NOMO-1 treated with DMSO at 0.1 percent for 48 hours (cell line): Measurements from ENCODE around the gene PNLDC1.
"Not testable (repeated sequence)": the region's sequence is repeated elsewhere in the genome, so short reads cannot be mapped to it uniquely, and the experiment has no call there.

Source experiments
- DNase-seq: peaks from one replicate; lab custom pipeline; 2025; ENCODE audit not compliant: unreplicated experiment; lab: John Stamatoyannopoulos, UW

PNLDC1 gene

DNA sequence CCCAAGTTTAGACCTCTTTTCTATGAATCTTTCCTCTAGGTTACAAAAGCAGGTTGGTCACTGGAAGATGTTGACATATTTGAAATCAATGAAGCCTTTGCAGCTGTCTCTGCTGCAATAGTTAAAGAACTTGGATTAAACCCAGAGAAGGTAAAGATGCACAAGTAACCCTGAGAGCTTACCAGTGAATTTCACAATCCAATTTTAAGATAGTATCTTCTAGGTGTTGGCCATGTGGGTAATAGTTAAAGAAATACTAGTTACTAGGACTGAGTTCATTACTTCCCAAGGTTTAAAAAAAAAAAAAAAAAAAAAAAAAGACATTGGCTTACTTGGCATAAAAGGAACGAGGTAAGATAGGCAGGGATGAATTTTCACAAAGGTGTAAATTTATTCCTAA is 21.9 kb upstream of the PNLDC1 start:
- no peak for DNase-seq

DNA sequence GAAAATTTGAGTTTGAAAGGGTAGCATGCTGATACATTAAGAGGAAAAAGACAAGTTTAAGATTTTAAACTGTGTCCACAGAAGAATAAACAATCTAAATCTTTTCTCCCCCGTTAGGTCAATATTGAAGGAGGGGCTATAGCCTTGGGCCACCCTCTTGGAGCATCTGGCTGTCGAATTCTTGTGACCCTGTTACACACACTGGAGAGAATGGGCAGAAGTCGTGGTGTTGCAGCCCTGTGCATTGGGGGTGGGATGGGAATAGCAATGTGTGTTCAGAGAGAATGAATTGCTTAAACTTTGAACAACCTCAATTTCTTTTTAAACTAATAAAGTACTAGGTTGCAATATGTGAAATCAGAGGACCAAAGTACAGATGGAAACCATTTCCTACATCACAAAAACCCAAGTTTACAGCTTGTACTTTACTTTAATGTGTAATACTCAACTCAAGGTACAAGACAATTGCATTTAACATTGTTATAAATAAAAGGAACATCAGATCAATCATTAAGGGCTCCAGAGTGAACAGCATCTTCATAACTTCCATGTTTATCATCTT is 21.5 kb upstream of the PNLDC1 start:
- DNase-seq, result no peak

DNA sequence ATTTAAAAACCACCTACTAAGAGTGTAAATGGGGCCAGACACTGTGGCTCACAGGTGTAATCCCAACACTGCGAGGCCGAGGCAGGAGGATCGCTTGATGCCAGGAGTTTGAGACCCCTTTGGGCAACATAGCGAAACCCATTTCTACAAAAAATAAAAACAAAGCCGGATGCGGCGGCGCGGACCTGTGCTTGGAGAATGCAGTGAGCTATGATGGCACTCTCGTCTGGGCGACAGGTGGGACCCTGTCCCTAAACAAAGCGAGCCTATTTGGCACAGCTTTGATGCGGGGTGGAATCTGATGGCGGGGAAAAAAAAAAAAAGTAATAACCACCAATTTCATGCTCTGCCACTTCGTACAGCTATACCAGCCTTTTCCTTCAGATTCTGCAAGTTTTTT is 11.8 kb upstream of the PNLDC1 start:
- no peak for DNase-seq

DNA sequence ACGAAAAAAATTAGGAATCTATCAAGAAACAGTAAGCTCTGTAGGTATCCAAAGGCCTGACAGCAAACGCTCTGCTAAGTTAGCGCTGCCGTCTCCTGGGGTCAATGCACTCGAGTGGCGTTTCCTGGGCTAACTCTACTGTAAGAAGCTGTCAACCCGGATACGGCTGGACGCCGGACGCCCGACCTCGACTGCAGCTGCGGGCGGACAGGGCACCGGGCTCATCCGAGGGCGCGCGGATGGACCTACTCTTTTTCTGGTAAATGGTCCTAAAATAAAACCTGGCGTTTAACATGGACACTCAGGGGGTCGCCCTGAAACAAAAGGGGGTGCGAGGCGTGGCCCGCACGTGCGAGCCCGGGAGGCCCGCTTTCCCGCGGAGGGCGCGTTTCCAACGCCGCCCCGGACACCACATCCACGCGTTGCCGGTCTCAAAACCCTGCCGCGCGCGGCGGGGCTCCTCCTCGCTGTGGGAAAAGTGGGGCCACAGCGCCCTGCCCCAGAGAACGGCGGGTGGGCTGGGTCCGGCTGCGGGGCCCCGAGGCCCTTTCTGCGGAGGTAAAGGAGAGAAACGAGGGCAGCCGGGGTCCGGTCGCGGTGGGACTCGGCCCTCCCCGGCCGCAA is 11.2 kb upstream of the PNLDC1 start:
- DNase-seq, result peak; percentile 30

DNA sequence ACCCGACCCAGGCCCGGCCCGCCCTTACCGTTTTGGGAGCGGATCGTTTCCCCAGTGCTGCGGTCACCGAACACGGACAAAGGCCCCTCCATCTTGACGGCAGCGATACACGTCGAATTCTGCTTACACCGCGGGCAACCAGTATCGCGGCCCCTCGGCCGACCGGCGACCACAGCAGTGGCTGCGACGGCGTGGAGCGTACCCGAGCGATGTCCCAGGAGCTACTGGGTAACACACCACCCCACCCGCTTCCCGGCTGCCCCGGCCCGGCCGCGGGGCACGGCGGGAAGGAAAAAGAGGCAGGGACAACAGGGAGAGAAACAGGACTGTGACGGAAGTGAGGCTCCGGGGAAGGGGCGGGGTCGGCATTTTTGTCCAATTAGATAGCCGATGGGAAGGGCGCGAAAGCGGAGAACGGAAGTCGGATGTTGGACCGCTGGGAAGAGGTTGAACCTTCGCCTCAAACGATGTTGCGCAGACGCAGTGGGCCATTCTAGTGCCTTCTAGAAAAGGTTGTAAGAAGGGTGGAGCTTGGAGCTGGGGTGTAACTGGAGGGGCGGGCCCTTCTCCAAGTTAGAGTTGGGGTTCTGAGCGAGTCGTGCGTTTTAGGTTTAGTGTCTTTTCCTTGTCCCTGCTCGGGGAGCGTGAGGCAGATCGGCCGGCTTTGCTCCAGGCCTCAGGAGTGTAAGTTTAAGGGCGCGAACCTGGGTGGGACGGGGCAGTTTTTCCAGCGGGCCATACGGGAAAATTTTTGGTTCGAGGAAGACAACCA is 10.5 kb upstream of the PNLDC1 start, which contains the start of gene TCP1:
TSS of gene TCP1 (minus strand) at position 226 of the 772 bp plus-strand sequence. CDS start at position 92, 134 bp downstream.
- peak; percentile 99 for DNase-seq

DNA sequence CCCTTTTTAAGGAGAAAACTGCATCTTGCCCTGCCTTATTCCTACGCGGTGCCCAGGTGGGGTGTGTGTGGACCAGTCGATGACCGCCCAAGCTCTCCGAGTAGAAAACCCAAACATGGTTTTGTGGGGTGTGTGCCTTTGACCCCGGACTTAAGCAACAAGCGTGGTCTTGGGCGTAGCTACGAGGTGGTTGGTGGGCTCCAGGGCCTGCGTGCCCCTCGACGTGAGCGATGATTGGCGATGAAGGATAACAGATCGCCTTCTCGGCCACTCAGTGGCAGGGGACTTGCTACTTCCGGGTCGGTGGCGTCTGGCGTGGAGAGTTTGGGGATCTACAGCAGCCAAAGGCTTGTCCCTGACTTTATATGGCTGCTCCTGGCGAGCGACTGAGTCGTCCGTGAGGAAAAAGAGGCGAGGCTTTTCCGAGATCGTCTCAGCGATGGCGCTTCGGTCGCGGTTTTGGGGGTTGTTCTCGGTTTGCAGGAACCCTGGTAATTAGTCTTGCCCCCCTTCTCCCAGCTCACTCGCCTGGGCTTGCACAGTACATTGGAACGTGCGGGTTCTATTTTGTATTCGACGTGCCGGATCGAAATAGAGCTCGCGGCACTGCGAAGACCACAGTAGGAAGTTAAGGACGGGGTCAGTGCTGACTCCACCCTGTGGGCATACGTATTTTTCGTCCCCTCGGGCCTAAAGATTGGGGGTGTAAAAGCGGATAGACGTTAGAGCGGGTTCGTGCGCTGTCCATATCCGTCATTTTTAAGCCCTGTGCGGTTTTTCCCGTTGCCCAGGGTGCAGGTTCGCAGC is 9.7 kb upstream of the PNLDC1 start, which contains the start of gene MRPL18:
TSS of gene MRPL18 (plus strand) at position 319 of the 807 bp plus-strand sequence. CDS start at position 440, 121 bp downstream.
- peak; percentile 98 for DNase-seq

DNA sequence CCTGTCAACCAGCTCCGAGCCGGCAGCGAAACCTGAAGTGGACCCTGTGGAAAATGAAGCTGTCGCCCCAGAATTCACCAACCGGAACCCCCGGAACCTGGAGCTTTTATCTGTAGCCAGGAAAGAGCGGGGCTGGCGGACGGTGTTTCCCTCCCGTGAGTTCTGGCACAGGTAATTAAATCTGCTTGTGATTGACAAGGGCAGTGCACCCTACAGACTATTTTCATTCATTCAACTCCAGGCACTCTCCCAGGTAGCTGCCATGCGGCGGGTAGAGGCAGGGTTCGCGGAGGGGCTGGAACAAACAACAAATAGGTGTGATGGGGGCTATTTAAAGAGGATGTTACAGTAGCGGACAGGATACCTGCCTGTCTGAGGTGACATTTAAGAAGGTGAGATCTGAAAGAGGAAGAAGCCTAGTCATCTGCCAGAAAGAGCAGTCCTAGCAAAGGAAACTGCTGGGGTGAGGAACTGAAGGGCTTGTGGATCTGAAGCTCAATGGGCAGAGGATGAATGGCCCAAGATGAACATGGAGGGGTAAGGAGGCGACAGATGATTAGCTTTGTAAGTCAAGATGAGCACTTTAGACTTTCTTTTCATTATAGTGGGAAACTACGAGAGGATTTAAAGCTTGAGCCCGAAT is 9.0 kb upstream of the PNLDC1 start:
- DNase-seq, result peak; percentile 53

DNA sequence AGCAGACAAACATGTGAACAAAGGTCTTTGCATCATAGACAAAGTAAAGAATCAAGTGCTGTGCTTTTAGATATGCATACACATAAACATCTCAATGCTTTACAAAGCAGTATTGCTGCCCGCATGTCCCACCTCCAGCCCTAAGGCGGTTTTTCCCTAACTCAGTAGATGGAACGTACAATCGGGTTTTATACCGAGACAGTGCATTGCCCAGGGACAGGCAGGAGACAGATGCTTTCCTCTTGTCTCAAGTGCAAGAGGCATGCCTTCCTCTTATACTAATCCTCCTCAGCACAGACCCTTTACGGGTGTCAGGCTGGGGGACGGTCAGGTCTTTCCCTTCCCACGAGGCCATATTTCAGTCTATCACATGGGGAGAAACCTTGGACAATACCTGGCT is 5.1 kb upstream of the PNLDC1 start:
- DNase-seq, result not testable (repeated sequence)

DNA sequence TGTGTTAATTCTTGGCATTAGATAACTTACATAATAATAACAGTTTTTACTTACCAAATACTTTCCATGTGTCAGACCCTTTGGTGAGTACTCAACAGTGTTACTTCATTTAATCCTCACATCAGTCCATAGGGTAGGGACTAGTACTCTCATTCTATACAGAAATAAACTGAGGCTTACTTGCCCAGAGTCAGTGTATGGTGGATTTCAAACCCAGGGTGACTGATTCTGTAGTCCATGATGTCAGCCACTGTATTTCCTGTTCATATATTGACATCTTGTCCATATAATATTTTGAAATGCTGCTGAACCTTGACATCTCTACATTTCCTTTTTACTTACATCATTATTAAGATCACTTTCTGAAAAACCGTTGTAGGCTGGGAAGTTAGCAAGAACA is 2.5 kb upstream of the PNLDC1 start:
- no peak for DNase-seq

DNA sequence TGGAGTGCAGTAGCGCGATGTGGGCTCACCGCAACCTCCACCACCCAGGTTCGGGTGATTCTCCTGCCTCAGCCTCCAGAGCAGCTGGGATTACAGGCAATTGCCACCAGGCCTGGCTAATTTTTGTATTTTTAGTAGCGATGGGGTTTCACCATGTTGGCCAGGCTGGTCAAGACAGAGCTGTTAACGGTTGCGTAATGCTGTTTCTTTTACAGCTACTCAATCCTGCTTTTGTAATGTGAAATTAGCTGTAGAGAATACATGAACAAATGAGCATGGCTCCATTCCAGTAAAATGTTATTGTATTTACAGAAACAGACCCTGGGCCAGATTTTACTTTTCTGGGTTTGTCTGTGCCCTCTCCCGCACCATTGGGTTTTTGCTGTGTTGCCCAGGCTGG is 1.9 kb downstream of the PNLDC1 start:
- peak; percentile 73 for DNase-seq

DNA sequence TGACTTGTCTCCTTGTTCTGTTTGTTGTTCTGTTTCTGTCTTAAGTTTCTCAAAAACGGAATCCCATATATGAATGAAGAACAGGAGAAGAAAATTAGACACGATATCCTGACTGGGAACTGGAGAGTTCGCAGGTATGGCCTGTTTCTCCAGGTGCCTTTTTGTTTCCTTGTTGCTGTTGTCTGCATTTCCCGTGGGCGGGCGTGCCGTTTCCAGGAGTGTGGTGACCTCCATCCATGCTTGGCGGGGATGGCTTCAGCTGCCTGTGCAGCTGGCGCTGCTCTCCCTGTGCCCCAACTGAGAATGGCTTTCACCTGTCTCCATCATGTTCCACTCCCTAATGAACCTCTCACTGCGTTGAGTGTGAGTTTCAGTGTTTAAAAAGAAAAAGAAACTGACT is 4.4 kb downstream of the PNLDC1 start:
- DNase-seq, result no peak

DNA sequence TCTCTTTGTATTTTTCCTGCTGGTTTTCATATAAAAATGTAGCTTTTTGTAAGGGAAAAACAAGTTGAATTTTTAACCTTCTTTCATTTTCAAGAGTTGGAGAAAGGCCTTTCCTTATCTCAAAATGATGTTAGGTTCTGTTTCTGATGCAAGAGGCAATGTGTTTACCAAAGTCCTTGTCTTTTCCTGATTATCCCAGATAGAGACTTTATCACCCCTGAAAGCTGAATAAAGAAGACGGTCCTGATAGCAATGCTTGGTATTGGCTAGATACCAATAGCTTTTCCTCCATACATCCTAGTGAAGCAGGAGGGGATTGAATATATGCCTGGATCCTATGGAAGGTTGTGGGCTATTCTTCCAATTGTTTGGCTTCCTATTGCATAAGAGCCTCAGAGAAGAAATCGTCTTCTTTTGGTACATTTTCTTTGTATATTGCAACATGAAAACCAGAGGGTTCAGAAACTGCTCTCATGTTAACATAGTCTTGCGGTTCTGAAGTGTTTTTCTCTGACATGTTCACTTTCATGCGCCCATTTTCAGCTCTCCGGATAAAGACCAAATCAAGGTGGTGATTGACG is 5.5 kb downstream of the PNLDC1 start:
- peak; percentile 54 for DNase-seq

DNA sequence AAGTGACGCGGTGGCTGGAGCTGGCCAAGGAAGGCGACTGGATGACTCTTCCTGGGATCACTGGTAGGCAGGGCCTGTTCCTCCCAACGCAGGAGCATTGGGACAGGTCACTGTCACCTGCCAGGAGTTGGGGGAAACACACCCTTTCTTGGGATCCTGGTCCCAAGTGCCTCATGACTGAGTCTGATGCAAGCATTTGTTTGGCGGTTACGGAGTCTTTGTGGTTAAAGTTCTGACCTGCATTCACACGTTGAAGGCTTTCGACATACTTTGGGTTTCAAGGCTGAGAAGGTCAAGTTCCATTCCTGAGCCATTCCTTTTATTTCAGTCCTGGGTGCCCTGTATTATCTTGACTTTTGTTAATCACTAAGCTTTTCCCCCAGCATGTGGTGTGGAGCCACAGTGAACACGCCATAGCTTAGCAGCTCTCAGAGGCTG is 6.0 kb downstream of the PNLDC1 start:
- peak; percentile 75 for DNase-seq

DNA sequence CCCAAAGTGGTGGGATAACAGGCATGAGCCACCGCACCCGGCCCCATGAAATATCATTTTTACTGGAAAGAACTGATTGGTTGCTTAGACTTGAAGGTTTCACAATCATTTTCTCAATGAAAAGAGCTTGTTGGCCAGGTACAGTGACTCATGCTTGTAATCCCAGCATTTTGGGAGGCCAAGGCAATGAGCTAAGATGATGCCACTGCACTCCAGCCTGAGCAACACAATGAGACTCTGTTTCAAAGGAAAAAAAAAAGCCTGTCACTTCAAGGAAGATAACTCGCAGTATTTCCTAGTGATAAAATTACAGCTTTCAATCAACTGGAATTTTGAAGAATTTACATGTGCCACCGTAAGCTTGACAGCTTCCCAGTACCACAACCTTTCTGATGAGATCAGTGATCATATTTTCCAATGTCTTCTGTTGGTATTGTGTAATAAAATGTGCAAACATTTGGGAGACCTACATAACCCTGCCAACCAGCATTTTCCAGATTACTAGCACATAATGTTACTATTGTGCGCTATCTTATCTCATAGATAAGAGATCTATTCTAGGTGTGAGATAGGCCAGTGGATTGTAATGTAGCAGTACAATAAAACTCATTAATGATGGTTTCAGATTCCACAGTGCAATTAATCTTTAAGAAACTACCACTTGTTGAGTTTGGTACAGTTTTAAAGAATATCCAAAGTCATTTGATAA is 7.2 kb downstream of the PNLDC1 start:
- no peak for DNase-seq

DNA sequence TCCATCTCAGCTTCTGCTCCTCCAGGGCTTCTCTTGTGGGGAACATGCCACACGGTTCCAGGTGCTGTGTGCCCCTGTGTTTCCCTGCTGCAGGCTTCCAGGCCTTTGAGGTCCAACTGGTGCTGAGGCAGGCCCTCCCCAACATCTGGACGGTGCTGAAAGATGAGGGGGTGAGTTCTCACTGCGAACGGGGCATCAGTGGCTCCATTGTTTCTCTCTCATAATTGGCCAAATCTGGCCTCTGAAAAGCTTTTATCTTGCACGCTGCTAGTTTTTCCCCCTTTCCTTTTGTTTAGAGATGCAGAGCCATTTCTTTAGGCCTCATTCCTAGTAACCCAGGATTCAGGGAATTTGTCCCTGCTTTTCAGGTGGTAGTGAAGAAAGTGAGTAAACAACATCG is 8.6 kb downstream of the PNLDC1 start:
- DNase-seq, result no peak

DNA sequence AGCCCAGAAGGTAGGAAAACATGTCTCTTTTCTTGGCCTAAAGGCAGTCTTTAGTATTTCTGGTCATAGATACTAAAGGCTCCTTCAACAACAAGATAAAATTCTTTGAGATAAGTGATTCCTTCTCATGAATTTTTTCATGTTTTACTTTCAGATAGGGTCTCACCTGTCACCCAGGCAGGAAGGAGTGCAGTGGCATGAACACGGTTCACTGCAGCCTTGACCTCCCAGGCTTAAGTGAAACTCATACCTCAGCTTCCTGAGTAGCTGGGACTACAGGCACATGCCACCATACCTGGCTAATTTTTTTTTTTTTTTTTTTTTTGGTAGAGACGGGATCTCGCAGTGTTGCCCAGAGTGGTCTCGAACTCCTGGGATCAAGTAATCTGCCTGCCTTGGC is 9.1 kb downstream of the PNLDC1 start:
- no peak for DNase-seq

DNA sequence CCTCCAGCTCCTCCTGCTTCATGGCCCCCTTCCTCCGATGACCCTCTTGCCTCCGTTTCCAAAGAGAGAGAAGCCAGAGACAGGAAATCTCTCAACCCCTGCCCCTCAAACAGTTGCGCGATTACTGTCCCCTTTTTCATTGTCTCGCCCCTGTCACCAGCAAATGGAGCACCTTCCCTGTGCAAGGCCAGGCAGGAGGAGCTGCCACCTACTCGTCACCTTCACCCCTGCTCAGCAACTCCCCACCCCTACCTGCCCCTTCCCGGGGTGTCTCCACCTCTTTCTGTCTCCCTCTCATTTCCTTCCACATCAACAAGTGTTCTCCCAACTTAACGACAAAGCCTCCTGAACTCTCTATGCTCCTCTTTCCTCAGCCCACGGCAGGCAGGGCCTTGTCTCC is 13.7 kb downstream of the PNLDC1 start:
- no peak for DNase-seq

DNA sequence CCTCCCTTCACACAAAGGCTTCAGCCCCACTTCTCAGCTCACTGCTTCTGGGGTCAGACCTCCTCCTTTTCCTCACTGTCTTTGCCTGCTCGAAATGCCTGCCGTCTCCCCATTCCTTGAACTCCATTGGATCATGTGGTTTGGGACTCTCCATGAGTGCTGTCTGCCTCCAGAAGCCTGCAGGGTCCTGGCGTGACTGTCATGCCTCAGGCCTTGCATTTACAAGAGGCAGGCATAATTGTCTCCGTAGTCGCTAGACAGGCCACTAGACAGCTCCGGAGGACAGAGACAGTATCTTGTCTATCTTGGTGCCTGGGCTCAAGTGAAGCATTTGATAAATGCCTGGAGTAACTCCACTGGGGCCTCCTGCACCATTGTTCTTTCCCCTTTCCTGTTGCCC is 15.3 kb downstream of the PNLDC1 start:
- DNase-seq, result no peak

DNA sequence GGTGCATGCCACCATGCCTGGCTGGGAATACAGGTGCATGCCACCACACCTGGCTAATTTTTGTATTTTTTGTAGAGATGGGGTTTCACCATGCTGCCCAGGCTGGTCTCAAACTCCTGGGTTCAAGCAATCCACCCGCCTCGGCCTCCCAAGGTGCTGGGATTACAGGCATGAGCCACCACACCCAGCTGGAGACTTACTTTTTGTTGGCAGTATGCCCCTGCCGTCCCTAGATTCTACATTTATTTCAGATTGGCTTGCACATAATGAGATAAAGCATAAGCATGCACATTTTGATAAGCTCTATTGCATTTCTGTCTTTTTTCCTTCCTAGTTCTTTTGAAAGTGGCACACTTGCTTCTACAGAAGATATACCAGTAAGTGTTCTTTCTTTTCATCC is 16.7 kb downstream of the PNLDC1 start:
- not testable (repeated sequence) for DNase-seq
